Endothelial cell (in vitro differentiated cells): Measurements from ENCODE around the gene RFPL3. TPM values are rescaled to one million over a fixed set of nuclear protein-coding genes. Genes with fewer than 3 reads are reported as not detected.

Experiments
- DNase-seq: peaks from one replicate; pipeline ENCODE4 v3.0.0; 2021; ENCODE audit warnings: low spot score
- H3K27ac Mint-ChIP-seq: one replicate; pipeline ENCODE4 v1.8.0; 2021; ENCODE audit warnings: mixed read lengths, inconsistent platforms; ENCODE audit not compliant: unreplicated experiment
- H3K27me3 Mint-ChIP-seq: one replicate; pipeline ENCODE4 v1.8.0; 2021; ENCODE audit warnings: mild to moderate bottlenecking, moderate library complexity, mixed read lengths, inconsistent platforms; ENCODE audit not compliant: unreplicated experiment
- H3K36me3 Mint-ChIP-seq: one replicate; pipeline ENCODE4 v1.8.0; 2021; ENCODE audit warnings: mild to moderate bottlenecking, low read depth, mixed read lengths, inconsistent platforms; ENCODE audit not compliant: unreplicated experiment
- H3K4me1 Mint-ChIP-seq: one replicate; pipeline ENCODE4 v1.8.0; 2021; ENCODE audit warnings: mild to moderate bottlenecking, mixed read lengths, inconsistent platforms; ENCODE audit not compliant: unreplicated experiment
- H3K4me3 Mint-ChIP-seq: one replicate; pipeline ENCODE4 v1.8.0; 2021; ENCODE audit warnings: mild to moderate bottlenecking, mixed read lengths, inconsistent platforms; ENCODE audit not compliant: unreplicated experiment
- H3K9me3 Mint-ChIP-seq: one replicate; pipeline ENCODE4 v1.8.0; 2021; ENCODE audit warnings: mixed read lengths, inconsistent platforms; ENCODE audit not compliant: unreplicated experiment
- CTCF ChIP-seq: fragments of 200-600 bp; sonication (generic); IDR thresholded peaks from one replicate; pipeline ENCODE4 v1.5.0; 2021; ENCODE audit warnings: antibody characterized with exemption; ENCODE audit not compliant: unreplicated experiment
- total RNA-seq: library from RNA; stranded (reverse); fragmentation: NEBNext Ultra II Directional; extraction: Animal tissue kit (Norgen Biotek cat#: 25700); gene quantifications from one replicate; pipeline ENCODE4 v1.2.1, GENCODE V29; 2021; ENCODE audit not compliant: unreplicated experiment

RFPL3 gene
- total RNA-seq, 1 donor from 2014 or later: not detected

GRCh38 chr22:32339190-32340012, 18.3 kb upstream of the RFPL3 start:
- Mint-ChIP-seq H3K4me3 (no peak overlapping the region), H3K36me3 (no peaks in the 10 kb centered on the region), H3K9me3 (no peaks in the 10 kb centered on the region), H3K27ac (no peak overlapping the region), H3K4me1 (peaks cover 3% of the 10 kb centered on the region), H3K27me3 (peaks cover 8% of the 10 kb centered on the region)
- no peak for DNase-seq
- TF ChIP-seq CTCF: no peak

GRCh38 chr22:32340411-32340810, 17.3 kb upstream of the RFPL3 start:
- no peak for TF ChIP-seq CTCF
- Mint-ChIP-seq H3K4me1 (peaks cover 3% of the 10 kb centered on the region), H3K27me3 (peaks cover 8% of the 10 kb centered on the region), H3K27ac (no peak overlapping the region), H3K4me3 (no peak overlapping the region), H3K36me3 (no peaks in the 10 kb centered on the region), H3K9me3 (no peaks in the 10 kb centered on the region)
- DNase-seq: no peak

DNA sequence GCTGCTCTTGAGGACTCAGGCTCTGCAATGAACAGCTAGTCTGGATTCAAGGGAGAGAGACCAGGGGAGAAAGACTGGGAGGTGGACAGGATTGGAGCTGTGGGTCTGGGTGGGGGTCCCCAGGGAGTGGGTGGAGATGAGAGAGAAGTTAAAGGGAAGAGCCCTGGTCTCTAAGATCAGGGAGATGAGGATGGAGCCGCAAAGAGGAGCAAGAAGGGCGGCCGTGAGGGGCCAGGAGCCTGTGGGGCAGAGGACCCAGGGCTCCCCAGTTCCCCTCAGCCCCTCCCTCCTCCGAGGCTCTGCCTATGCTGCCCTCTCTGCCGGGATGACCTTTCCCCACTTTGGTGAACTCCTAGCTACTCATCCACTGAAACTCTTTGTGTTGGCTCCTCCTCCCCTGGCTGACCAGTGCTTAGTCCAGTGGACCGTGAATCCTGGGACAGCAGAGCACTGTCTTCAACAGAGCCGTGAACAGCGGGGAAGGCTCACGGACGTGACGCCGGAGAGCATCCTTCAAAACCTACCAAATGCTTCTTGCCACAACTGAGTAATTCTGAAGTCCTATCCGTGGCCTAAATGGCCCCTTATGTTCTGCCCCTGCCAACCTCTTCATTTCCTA, 16.4 kb upstream of the RFPL3 start:
- Mint-ChIP-seq H3K9me3 (no peaks in the 10 kb centered on the region), H3K4me1 (peaks cover 3% of the 10 kb centered on the region), H3K27ac (no peak overlapping the region), H3K36me3 (no peaks in the 10 kb centered on the region), H3K4me3 (no peak overlapping the region), H3K27me3 (peaks cover 7% of the 10 kb centered on the region)
- DNase-seq: no peak
- TF ChIP-seq CTCF: no peak

- Mint-ChIP-seq H3K4me1 (peaks cover 3% of the 10 kb centered on the region), H3K27ac (no peak overlapping the region), H3K27me3 (peaks cover 7% of the 10 kb centered on the region), H3K36me3 (no peaks in the 10 kb centered on the region), H3K4me3 (no peak overlapping the region), H3K9me3 (no peaks in the 10 kb centered on the region)
- DNase-seq: no peak
- no peak for TF ChIP-seq CTCF
Measured at GRCh38 chr22:32342977-32343376, 14.7 kb upstream of the RFPL3 start.

DNA sequence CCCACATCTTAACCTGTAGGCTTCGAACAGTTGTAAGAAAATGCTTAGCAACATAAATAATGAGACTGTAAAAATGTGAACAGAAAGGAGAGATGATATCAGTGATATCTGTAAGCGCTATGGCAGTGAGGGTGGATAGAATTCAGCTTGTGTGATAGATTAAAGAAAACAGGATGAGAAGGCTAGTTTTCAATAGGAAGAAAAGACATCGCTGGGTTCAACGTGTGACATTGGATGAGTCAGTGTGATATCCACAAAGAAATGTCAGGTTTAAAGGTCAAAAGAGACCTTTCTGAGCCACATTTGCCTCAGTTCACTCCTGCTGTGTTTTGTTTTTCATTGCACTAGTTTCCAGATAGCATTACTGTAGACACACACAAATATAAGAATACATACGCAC, 13.7 kb upstream of the RFPL3 start:
- Mint-ChIP-seq H3K4me1 (peaks cover under 1% of the 10 kb centered on the region), H3K9me3 (no peaks in the 10 kb centered on the region), H3K27ac (no peak overlapping the region), H3K36me3 (no peaks in the 10 kb centered on the region), H3K4me3 (no peak overlapping the region), H3K27me3 (peaks cover 7% of the 10 kb centered on the region)
- TF ChIP-seq CTCF: no peak
- no peak for DNase-seq
